Astrocyte (in vitro differentiated cells and primary cell): ENCODE data around the gene SLC16A6. TPM values are rescaled to one million over a fixed set of nuclear protein-coding genes. Genes with fewer than 3 reads are reported as not detected.
"Not testable (repeated sequence)": the region's sequence is repeated elsewhere in the genome, so short reads cannot be mapped to it uniquely, and the experiment has no call there.

Experiments used
- DNase-seq: peaks from one replicate; pipeline ENCODE4 v3.0.0-alpha.2; 2010; ENCODE audit warnings: low read depth
- FAIRE-seq: peaks from 2 replicates; lab custom pipeline; 2011; peaks lifted over from hg19 to GRCh38; lab: Jason Lieb, UNC
- H2AFZ ChIP-seq: 2 replicates; pipeline ENCODE4 v1.6.0; 2012; ENCODE audit warnings: low read depth, low read length, inconsistent platforms
- H3K27ac ChIP-seq: 2 replicates; pipeline ENCODE4 v1.5.1; 2011; ENCODE audit warnings: low read depth, low read length, inconsistent platforms
- H3K27me3 ChIP-seq: 2 replicates; pipeline ENCODE4 v1.6.0; 2011; ENCODE audit warnings: low read length, inconsistent platforms; ENCODE audit not compliant: insufficient read depth
- H3K36me3 ChIP-seq: 2 replicates; pipeline ENCODE4 v1.5.1; 2011; ENCODE audit warnings: low read length, inconsistent platforms; ENCODE audit not compliant: insufficient read depth
- H3K4me1 ChIP-seq: 2 replicates; pipeline ENCODE4 v1.5.1; 2011; ENCODE audit warnings: low read length, inconsistent platforms; ENCODE audit not compliant: insufficient read depth
- H3K4me2 ChIP-seq: 2 replicates; pipeline ENCODE4 v1.6.0; 2012; ENCODE audit warnings: low read length, inconsistent platforms
- H3K4me3 ChIP-seq: 2 replicates; pipeline ENCODE4 v1.5.1; 2011; ENCODE audit warnings: low read depth, mild to moderate bottlenecking, low read length, inconsistent platforms; ENCODE audit not compliant: insufficient read depth
- H3K79me2 ChIP-seq: 2 replicates; pipeline ENCODE4 v1.6.0; 2012; ENCODE audit warnings: mild to moderate bottlenecking, low read length, inconsistent platforms; ENCODE audit not compliant: insufficient read depth
- H3K9ac ChIP-seq: 2 replicates; pipeline ENCODE4 v1.6.0; 2012; ENCODE audit warnings: mild to moderate bottlenecking, low read length, inconsistent platforms
- H3K9me3 ChIP-seq: 2 replicates; pipeline ENCODE4 v1.5.1; 2012; ENCODE audit warnings: low read depth, mild to moderate bottlenecking, low read length, inconsistent platforms; ENCODE audit not compliant: insufficient read depth
- H4K20me1 ChIP-seq: 2 replicates; pipeline ENCODE4 v1.6.0; 2012; ENCODE audit warnings: low read length, inconsistent platforms; ENCODE audit not compliant: insufficient read depth
- H3K27ac Mint-ChIP-seq: one replicate; pipeline ENCODE4 v1.8.0; 2021; ENCODE audit warnings: mild to moderate bottlenecking, mixed read lengths; ENCODE audit not compliant: unreplicated experiment
- H3K27me3 Mint-ChIP-seq: one replicate; pipeline ENCODE4 v1.8.0; 2021; ENCODE audit warnings: low read depth, mixed read lengths; ENCODE audit not compliant: unreplicated experiment
- H3K36me3 Mint-ChIP-seq: one replicate; pipeline ENCODE4 v1.8.0; 2021; ENCODE audit warnings: low read depth, mixed read lengths; ENCODE audit not compliant: unreplicated experiment
- H3K4me1 Mint-ChIP-seq: one replicate; pipeline ENCODE4 v1.8.0; 2021; ENCODE audit warnings: low read depth, mixed read lengths; ENCODE audit not compliant: unreplicated experiment
- H3K4me3 Mint-ChIP-seq: one replicate; pipeline ENCODE4 v1.8.0; 2021; ENCODE audit warnings: mild to moderate bottlenecking, moderate library complexity, mixed read lengths; ENCODE audit not compliant: unreplicated experiment
- H3K9me3 Mint-ChIP-seq: one replicate; pipeline ENCODE4 v1.8.0; 2021; ENCODE audit warnings: mild to moderate bottlenecking, mixed read lengths; ENCODE audit not compliant: unreplicated experiment
- EZH2 ChIP-seq: IDR thresholded peaks from 2 replicates; pipeline ENCODE4 v1.6.1; 2012; ENCODE audit warnings: mild to moderate bottlenecking, low read length, inconsistent platforms; ENCODE audit not compliant: insufficient read depth
- total RNA-seq: library from RNA; stranded (reverse); gene quantifications from 2 replicates; pipeline ENCODE4 v1.2.1, GENCODE V29; 2021
- TF ChIP-seq, protein P1 (sequence below): IDR thresholded peaks from 2 replicates; pipeline ENCODE4 v1.5.1; 2011; ENCODE audit warnings: low read depth, mild to moderate bottlenecking, inconsistent platforms, low read length, moderate library complexity; ENCODE audit not compliant: insufficient read depth

Gene SLC16A6
- total RNA-seq, 1 donor from 2014 or later: 0.34 TPM

DNA sequence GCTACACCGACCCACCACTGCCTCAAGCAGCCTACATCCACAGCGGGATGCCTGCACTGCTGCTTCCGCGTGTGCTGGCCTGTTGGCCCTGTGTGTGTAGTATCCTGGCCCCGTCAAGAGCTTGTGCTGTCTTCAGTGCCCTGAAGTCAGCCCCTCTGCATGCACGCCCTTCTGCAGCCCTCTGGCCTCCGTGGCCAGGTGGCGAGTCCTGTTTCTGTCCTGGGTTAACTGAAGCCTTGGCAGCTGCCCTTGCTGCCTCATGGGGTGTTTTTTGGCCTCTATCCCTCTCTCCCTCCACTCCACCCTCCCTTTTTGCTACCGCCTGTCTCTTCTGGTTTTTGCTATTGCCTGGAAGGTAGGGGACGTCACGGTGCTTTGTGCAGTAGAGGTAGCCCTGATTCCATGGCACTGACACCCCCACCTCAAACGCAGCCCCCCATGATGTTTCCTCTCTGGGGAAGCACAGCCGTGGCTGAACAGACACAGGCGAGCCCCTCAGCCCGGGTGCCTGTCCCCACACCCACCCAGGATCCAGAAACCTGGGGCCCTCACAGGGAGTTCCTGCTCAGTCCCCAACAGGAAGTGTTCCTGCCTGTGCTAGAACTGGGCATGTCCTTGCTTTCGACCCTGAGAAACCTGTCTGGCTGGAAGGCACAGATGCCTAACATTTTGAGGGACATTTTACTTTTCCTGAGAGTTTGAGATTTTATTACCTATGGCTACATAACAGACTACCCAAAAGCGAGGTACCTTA, 61.9 kb downstream of the SLC16A6 start:
- no peak for FAIRE-seq

DNA sequence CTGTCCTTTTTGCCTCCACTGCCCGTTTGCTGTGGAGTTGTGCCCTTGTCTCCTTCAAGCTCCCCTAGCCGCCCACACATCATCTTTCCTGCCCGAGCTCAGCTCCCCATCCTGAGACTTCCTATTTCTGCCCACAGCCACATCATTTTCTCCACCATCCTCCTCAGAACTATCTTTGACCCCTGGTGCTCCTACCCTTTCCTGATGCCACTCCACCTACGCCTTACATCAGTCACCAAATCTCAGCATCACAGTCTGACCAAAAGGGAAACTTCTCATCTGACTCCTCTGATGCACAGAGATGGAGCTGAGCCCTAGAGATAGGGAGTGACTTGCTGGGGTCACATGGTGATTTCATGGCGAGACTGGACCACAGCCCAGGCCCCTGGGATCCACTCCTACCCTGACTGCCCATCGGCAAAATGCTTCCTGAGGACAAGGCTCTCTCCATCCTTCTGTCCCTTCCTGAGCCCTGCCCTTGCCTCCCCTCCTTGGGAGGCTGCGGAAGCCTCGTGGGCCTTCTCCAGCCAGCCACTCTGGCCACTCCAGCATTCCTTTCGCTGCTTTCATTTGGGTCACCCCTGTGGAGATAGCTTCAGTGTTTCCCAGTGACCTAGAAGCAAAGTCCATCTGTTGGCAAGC, 62.8 kb downstream of the SLC16A6 start:
- H3K4me1 ChIP-seq, H3K9ac ChIP-seq, H3K4me3 ChIP-seq, H3K4me3 Mint-ChIP-seq, H3K27me3 ChIP-seq, H3K79me2 ChIP-seq, H2AFZ ChIP-seq, DNase-seq, H3K27me3 Mint-ChIP-seq, H3K27ac Mint-ChIP-seq, H3K4me2 ChIP-seq, H3K4me1 Mint-ChIP-seq, H3K9me3 Mint-ChIP-seq, H3K36me3 ChIP-seq, H3K27ac ChIP-seq, H4K20me1 ChIP-seq, H3K36me3 Mint-ChIP-seq, FAIRE-seq, H3K9me3 ChIP-seq: not testable (repeated sequence)

More for the DNA sequence above, 61.9 kb downstream of the SLC16A6 start:
- Mint-ChIP-seq H3K4me1 (peaks cover 4% of the 10 kb centered on the region), H3K4me3 (no peak overlapping the region), H3K27me3 (no peaks in the 10 kb centered on the region), H3K36me3 (peaks cover 3% of the 10 kb centered on the region), H3K27ac (no peak overlapping the region), H3K9me3 (peaks cover 4% of the 10 kb centered on the region)
- H3K9me3 ChIP-seq: no peaks in the 10 kb centered on the region
- no peaks in the 10 kb centered on the region for H3K36me3 ChIP-seq
- no peak overlapping the region for H3K9ac ChIP-seq
- H3K4me3 ChIP-seq: no peak overlapping the region
- no peak overlapping the region for H2AFZ ChIP-seq
- no peaks in the 10 kb centered on the region for H3K27me3 ChIP-seq
- H3K4me1 ChIP-seq: no peaks in the 10 kb centered on the region
- TF ChIP-seq, protein P1, sequence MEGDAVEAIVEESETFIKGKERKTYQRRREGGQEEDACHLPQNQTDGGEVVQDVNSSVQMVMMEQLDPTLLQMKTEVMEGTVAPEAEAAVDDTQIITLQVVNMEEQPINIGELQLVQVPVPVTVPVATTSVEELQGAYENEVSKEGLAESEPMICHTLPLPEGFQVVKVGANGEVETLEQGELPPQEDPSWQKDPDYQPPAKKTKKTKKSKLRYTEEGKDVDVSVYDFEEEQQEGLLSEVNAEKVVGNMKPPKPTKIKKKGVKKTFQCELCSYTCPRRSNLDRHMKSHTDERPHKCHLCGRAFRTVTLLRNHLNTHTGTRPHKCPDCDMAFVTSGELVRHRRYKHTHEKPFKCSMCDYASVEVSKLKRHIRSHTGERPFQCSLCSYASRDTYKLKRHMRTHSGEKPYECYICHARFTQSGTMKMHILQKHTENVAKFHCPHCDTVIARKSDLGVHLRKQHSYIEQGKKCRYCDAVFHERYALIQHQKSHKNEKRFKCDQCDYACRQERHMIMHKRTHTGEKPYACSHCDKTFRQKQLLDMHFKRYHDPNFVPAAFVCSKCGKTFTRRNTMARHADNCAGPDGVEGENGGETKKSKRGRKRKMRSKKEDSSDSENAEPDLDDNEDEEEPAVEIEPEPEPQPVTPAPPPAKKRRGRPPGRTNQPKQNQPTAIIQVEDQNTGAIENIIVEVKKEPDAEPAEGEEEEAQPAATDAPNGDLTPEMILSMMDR: no peak
- TF ChIP-seq EZH2: no peak
- DNase-seq: no peak
- no peaks in the 10 kb centered on the region for H3K79me2 ChIP-seq
- no peak overlapping the region for H3K27ac ChIP-seq
- H4K20me1 ChIP-seq: no peaks in the 10 kb centered on the region
- H3K4me2 ChIP-seq: no peak overlapping the region

DNA sequence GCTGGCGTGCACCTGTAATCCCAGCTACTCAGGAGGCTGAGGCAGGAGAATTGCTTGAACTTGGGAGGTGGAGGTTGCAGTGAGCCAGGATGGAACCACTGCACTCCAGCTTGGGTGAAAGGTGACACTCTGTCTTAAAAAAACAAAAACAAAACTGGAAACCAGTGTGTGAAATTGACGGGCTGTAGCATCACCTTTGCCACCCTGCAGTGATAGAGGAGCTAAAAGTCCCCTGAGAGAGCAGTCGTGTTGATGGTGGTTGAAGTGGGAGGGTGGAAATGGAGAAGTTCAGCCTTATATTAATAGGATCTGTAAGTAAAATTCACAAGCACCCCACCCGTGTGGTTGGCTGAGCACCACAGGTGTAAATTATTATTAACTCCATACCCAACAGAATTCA, 65.9 kb downstream of the SLC16A6 start:
- not testable (repeated sequence) for H2AFZ ChIP-seq, H3K27me3 Mint-ChIP-seq, H3K36me3 ChIP-seq, FAIRE-seq, H3K36me3 Mint-ChIP-seq, H3K4me2 ChIP-seq, H3K27me3 ChIP-seq, H3K4me3 ChIP-seq, H3K9ac ChIP-seq, H3K27ac Mint-ChIP-seq, H3K27ac ChIP-seq, H3K9me3 Mint-ChIP-seq, H3K4me1 ChIP-seq, DNase-seq, H3K4me3 Mint-ChIP-seq, H3K9me3 ChIP-seq, H3K4me1 Mint-ChIP-seq, H4K20me1 ChIP-seq, H3K79me2 ChIP-seq
